ENCODE data around the gene DNAJA3.

DNAJA3 gene

GRCh38 chr16:4477966-4478365 is 52.3 kb downstream of the DNAJA3 start:
- no peak for DNase-seq

GRCh38 chr16:4481526-4481925 is 55.9 kb downstream of the DNAJA3 start:
- no peak for DNase-seq

- DNase-seq: no peak
Measured at GRCh38 chr16:4481963-4482362, 56.3 kb downstream of the DNAJA3 start.

- no peak for DNase-seq
Measured at GRCh38 chr16:4486126-4486893, 60.6 kb downstream of the DNAJA3 start.

GRCh38 chr16:4487955-4488498 is 62.4 kb downstream of the DNAJA3 start:
- no peak for DNase-seq

GRCh38 chr16:4488499-4488967 is 62.9 kb downstream of the DNAJA3 start:
- DNase-seq: no peak

- DNase-seq: no peak
Measured at GRCh38 chr16:4489030-4489429, 63.4 kb downstream of the DNAJA3 start.

GRCh38 chr16:4491898-4492297 is 66.2 kb downstream of the DNAJA3 start:
- no peak for DNase-seq

- no peak for DNase-seq
Measured at GRCh38 chr16:4494746-4495490, 69.2 kb downstream of the DNAJA3 start.

- DNase-seq: no peak
Measured at GRCh38 chr16:4495766-4496165, 70.1 kb downstream of the DNAJA3 start.

- no peak for DNase-seq
Measured at GRCh38 chr16:4496305-4496704, 70.6 kb downstream of the DNAJA3 start.

GRCh38 chr16:4498546-4499195 is 73.0 kb downstream of the DNAJA3 start:
- no peak for DNase-seq

- no peak for DNase-seq
Measured at GRCh38 chr16:4499196-4499555, 73.5 kb downstream of the DNAJA3 start.

GRCh38 chr16:4500272-4500671 is 74.6 kb downstream of the DNAJA3 start:
- no peak for DNase-seq

- no peak for DNase-seq
Measured at GRCh38 chr16:4501071-4501478, 75.4 kb downstream of the DNAJA3 start.

GRCh38 chr16:4505356-4506147 is 79.9 kb downstream of the DNAJA3 start:
- no peak for DNase-seq
